ACHN (cell line): Measurements from ENCODE around the gene MCAM.

Experiments used
- DNase-seq: peaks from one replicate; pipeline ENCODE4 v3.0.0-alpha.2; 2015
- in situ Hi-C: cut with HindIII; loops from 2 replicates; pipeline ENCODE4 v1.10.0; 2017; ENCODE audit warnings: low sequenced_read_pairs, low pct_ligation_motif_present, low pct_unique_long_range_greater_than_20kb

The MCAM gene

GRCh38 chr11:119335091-119335654, 18.2 kb upstream of the MCAM start:
- in situ Hi-C loops, result no loop called here
- DNase-seq, result no peak

- DNase-seq, result peak; percentile 97
- in situ Hi-C loops, result no loop called here
Measured at GRCh38 chr11:119334174-119334930, 17.4 kb upstream of the MCAM start, which contains the start of gene RNF26. RNF26 (plus strand) TSS chr11:119334527; CDS start chr11:119335123, 596 bp downstream.

GRCh38 chr11:119332111-119332765, 15.3 kb upstream of the MCAM start:
- in situ Hi-C loops, result no loop called here

GRCh38 chr11:119330237-119330636, 13.3 kb upstream of the MCAM start:
- DNase-seq, result no peak
- in situ Hi-C loops, result no loop called here

More at GRCh38 chr11:119332111-119332765, 15.3 kb upstream of the MCAM start:
- DNase-seq, result no peak

GRCh38 chr11:119329320-119329719, 12.4 kb upstream of the MCAM start:
- no peak for DNase-seq
- in situ Hi-C loops, result no loop called here

- in situ Hi-C loops, result no loop called here
Measured at GRCh38 chr11:119324189-119324588, 7.3 kb upstream of the MCAM start.

GRCh38 chr11:119323532-119324033, 6.7 kb upstream of the MCAM start:
- in situ Hi-C loops, result no loop called here
- DNase-seq, result peak; percentile 71

More at GRCh38 chr11:119324189-119324588, 7.3 kb upstream of the MCAM start:
- DNase-seq, result no peak

- in situ Hi-C loops, result no loop called here
- DNase-seq, result no peak
Measured at GRCh38 chr11:119322921-119323531, 6.1 kb upstream of the MCAM start.

GRCh38 chr11:119322360-119322739, 5.4 kb upstream of the MCAM start:
- no peak for DNase-seq
- in situ Hi-C loops, result no loop called here

GRCh38 chr11:119320776-119321524, 4.0 kb upstream of the MCAM start:
- peak; percentile 69 for DNase-seq
- in situ Hi-C loops, result no loop called here

GRCh38 chr11:119320240-119320775, 3.4 kb upstream of the MCAM start:
- no peak for DNase-seq
- in situ Hi-C loops, result no loop called here

GRCh38 chr11:119319700-119320239, 2.8 kb upstream of the MCAM start:
- in situ Hi-C loops, result no loop called here
- DNase-seq, result no peak

- in situ Hi-C loops, result no loop called here
- DNase-seq, result no peak
Measured at GRCh38 chr11:119319136-119319699, 2.3 kb upstream of the MCAM start.

GRCh38 chr11:119318240-119319135, 1.6 kb upstream of the MCAM start:
- no peak for DNase-seq
- in situ Hi-C loops, result no loop called here

GRCh38 chr11:119317592-119318239, 786 bp upstream of the MCAM start:
- no peak for DNase-seq
- in situ Hi-C loops, result no loop called here

- in situ Hi-C loops, result no loop called here
- peak; percentile 39 for DNase-seq
Measured at GRCh38 chr11:119316016-119316728, 758 bp downstream of the MCAM start.
